Stimulated activated CD4-positive, alpha-beta T cell treated with anti-CD3 and anti-CD28 coated beads, Interleukin-15, amount 100 ng/mL, for 48 hours (primary cell): ENCODE measurements around the gene UBQLN2.
"Not testable (repeated sequence)": the region's sequence is repeated elsewhere in the genome, so short reads cannot be mapped to it uniquely, and the experiment has no call there.

Experiments used
- DNase-seq, 2 donors: peaks; one replicate each; pipeline ENCODE4 v3.0.0-alpha.2; 2020; ENCODE audit warnings: low read depth in 2 of 2

UBQLN2 gene

DNA sequence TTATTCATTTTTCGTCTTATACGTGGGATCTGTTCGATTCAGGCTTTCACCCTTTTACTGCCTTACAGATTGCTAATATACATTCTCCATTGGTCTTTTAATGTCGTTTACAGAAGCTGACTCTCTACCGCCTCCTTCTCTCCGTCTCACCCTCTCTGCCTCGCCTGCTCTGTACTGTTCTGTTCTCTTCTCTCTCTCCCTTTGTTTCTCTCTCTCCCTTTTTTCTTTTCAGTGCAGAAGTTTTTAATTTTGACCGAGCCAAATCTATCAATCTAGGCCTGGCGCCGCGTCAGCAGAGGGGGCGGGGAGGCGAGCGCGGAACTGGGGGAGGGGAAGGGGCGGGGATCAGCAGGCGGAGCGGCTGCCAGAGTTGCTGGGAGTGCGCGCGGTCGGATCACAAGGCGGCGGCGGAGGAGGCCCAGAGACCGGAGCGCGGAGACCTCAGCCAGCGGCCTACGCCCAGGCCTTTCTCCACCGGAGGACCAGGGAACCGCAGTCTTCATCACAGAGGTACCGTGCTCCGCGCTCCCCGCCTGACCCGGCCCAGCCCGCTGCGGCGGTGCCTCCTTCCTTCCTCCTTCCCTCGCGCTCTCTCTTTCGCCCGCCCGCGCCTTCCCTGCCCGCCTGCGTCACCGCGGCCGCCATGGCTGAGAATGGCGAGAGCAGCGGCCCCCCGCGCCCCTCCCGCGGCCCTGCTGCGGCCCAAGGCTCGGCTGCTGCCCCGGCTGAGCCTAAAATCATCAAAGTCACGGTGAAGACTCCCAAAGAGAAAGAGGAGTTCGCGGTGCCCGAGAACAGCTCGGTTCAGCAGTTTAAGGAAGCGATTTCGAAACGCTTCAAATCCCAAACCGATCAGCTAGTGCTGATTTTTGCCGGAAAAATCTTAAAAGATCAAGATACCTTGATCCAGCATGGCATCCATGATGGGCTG lies at the start of gene UBQLN2:
Gene UBQLN2 (plus strand): TSS at position 397 of the 931 bp plus-strand sequence. CDS start 247 bp downstream, at position 644.
- peak; percentile 68 to 76 for DNase-seq

DNA sequence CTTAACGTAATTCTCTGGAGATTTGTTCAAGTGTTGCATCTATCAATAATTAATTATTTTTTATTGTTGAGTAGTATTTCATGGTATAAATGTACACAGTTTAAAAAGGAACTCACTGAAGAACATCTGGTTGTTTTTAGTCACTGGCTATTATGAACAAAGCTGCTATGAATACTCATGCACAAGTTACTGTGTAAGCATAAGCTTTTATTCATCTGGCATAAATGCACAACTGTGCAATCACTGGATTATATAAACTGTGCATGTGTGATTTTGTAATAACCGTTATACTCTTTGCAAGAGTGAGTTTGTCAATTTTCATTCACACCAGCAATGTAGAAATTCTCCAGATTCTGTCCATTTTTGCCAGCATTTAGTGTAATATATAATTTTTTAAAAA lies 43.8 kb upstream of the UBQLN2 start:
- DNase-seq, result no peak

DNA sequence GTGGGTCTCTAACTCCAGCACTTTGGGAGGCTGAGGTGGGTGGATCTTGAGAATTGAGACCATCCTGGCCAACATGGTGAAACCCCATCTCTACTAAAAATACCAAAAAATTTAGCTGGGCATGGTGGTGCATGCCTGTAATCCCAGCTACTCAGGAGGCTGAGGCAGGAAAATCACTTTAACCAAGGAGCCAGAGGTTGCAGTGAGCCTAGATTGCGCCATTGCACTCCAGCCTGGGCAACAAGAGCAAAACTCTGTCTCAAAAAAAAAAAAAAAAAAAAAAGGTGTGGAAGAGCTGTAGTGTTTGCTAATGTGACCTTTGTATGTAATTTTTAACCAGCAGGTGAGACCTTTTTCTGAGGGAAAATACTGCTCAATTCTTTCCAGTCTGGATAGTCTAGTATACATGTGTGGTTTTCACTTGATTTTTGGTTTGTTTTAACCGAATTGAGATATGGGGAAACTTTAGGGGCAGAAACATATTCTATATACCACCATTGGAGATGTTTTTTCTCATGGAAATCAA lies 33.9 kb upstream of the UBQLN2 start:
- DNase-seq, result not testable (repeated sequence)

DNA sequence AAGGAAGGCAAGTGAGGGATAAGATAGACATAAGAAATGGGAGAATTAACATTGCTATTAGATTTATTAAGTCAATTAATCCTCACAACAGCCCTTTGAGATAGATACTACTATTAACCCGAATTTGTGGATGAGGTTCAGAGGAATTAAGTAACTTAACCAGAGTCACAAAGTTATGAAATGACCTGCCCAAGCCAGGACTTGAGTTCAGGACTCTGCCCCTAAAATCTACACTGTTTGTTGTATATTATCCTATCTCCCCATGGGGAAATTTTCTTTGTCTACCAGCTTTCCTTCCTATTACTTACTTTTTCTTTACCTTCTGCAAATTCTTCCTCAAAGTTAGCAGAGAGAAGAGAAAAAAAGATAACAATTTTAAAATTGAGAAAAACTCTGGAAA lies 33.4 kb upstream of the UBQLN2 start:
- DNase-seq, result no peak

DNA sequence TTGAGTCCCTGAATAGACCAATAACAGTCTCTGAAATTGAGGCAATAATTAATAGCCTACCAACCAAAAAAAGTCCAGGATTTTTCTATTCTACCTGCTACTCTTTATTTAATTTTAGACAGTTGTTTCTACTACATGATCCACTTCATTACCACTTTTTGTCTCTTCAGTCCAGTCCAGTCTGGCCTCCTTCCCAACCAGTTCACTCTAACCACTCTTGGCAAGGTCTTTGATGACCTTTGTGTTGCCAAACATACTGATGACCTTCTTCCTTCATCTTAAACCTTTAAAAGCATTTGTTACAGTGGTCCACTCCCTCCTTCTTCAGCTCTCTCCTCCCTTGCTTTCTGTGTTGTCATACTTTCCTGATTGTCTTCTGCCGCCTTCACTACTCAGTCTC lies 12.8 kb upstream of the UBQLN2 start:
- DNase-seq, result no peak

DNA sequence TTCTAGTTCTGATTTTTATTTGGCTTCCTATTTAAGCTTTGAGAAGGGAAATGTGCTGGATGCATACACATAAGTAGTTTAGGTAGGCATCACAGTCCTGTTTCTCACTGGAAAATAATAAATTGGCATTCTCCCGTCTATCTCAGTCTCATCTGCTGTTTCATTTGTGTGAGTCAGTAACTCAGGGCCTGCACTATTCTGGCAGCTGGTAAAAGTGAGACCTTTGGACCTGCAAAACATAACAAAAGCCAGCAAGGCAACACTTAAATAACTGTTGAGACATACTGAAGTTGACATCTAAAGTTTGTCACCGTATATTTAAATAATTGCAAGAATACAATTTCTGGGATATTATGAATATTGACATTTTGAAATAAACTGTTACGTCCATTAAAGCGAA lies 8.6 kb upstream of the UBQLN2 start:
- no peak for DNase-seq

DNA sequence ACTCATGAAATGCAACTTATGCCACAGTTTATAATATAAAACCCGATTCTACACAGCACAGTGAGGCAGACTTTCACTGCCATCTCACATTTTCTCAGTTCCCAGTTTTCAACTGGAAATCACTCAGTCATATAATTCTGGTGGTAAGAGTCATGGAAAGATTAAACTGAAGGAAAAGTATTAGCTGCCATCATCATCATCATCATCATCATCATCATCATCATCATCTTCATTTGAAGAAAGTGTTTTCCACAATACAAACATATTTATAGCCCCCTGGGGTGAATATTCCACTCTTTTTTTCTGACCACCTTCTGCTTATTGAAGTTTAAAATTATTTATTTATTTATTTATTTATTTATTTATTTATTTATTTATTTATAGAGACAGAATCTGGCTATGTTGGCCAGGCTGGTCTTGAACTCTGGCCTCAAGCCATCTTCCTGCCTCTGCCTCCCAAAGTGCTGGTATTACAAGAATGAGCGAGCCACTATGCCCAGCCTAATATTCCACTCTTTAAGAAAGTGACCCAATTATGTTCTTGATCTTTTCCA lies 6.0 kb upstream of the UBQLN2 start:
- no peak for DNase-seq

DNA sequence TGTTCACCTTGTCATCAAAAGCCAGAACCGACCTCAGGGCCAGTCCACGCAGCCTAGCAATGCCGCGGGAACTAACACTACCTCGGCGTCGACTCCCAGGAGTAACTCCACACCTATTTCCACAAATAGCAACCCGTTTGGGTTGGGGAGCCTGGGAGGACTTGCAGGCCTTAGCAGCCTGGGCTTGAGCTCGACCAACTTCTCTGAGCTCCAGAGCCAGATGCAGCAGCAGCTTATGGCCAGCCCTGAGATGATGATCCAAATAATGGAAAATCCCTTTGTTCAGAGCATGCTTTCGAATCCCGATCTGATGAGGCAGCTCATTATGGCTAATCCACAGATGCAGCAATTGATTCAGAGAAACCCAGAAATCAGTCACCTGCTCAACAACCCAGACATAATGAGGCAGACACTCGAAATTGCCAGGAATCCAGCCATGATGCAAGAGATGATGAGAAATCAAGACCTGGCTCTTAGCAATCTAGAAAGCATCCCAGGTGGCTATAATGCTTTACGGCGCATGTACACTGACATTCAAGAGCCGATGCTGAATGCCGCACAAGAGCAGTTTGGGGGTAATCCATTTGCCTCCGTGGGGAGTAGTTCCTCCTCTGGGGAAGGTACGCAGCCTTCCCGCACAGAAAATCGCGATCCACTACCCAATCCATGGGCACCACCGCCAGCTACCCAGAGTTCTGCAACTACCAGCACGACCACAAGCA lies 898 bp downstream of the UBQLN2 start:
- peak; percentile 34 to 35 for DNase-seq

DNA sequence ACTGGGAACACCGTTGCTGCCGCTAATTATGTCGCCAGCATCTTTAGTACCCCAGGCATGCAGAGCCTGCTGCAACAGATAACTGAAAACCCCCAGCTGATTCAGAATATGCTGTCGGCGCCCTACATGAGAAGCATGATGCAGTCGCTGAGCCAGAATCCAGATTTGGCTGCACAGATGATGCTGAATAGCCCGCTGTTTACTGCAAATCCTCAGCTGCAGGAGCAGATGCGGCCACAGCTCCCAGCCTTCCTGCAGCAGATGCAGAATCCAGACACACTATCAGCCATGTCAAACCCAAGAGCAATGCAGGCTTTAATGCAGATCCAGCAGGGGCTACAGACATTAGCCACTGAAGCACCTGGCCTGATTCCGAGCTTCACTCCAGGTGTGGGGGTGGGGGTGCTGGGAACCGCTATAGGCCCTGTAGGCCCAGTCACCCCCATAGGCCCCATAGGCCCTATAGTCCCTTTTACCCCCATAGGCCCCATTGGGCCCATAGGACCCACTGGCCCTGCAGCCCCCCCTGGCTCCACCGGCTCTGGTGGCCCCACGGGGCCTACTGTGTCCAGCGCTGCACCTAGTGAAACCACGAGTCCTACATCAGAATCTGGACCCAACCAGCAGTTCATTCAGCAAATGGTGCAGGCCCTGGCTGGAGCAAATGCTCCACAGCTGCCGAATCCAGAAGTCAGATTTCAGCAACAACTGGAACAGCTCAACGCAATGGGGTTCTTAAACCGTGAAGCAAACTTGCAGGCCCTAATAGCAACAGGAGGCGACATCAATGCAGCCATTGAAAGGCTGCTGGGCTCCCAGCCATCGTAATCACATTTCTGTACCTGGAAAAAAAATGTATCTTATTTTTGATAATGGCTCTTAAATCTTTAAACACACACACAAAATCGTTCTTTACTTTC lies 1.8 kb downstream of the UBQLN2 start:
- no peak for DNase-seq

DNA sequence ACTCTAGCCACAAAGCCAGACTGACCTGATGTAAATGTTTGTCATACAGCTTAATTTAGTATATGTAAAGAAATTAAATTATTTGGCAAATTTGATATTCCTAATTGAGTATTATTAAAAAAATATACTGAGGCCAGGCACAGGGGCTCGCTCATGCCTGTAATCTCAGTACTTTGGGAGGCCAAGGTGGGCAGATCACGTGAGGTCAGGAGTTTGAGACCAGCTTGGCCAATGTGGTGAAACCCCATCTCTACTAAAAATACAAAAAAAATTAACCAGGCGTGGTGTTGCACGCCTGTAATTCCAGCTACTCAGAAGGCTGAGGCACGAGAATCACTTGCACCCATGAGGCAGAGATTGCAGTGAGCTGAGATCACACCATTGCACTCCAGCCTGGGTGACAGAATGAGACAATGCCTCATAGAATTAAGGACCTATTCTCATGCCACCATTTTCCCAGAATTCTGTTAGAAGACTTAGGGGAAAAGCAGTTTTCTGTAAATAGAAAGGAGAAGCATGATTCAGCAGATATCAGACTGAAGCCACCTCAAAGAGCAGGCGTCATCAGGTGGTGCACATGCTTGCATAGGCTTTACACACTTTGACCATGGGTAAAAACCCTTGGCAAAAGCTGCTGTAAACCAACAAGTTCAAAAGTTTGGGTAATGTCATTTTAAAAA lies 6.1 kb downstream of the UBQLN2 start:
- DNase-seq, result no peak

DNA sequence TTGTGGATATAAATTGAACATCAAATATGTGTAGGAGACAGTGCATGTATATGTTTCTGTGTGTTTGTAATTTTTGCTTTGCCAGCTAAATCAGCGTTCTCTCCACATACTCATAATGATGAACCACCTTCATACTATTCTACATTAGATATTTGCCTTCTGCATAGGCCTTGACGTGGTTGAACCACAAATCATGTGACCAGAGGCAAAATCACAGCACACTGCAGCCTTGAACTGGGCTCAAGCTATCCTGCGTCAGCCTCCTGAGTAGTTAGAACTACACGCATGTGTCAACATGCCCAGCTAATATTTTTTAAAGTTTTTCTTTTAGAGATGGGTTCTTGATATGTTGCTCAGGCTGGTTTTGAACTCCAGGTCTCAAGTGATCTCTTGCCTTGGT lies 9.5 kb downstream of the UBQLN2 start:
- DNase-seq, result no peak

DNA sequence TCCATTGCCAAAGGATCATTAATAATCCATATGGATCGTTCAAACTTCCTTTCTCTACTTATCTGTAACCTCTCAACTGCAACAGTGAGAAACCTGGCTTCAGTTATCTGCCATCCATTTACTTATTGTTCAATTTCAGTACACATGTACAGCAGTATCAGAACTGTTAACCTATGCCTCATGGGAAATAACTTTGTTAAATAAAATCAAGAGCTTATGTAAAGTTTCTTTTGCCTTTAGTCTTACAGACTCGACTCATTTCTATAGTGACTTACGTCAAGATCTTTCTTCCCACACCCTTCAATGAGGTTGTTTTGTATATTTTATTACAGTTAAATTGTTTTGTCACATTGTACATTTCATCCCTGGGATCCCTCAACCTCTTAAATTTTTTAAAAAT lies 11.4 kb downstream of the UBQLN2 start:
- DNase-seq, result no peak

DNA sequence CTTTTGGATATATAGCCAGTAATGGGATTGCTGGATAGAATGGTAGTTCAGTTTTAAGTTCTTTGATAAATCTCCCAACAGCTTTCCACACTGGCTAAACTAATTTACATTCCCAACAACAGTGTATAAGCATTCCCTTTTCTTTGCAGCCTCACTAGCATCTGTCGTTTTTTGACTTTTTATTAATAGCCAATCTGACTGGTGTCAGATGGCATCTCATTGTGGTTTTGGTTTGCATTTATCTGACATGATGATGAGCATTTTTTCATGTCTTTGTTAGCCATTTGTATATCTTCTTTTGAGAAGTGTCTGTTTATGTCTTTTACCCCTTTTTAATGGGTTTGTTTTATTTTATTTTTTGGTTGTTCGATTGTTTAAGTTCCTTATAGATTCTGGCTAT lies 13.3 kb downstream of the UBQLN2 start:
- no peak for DNase-seq

DNA sequence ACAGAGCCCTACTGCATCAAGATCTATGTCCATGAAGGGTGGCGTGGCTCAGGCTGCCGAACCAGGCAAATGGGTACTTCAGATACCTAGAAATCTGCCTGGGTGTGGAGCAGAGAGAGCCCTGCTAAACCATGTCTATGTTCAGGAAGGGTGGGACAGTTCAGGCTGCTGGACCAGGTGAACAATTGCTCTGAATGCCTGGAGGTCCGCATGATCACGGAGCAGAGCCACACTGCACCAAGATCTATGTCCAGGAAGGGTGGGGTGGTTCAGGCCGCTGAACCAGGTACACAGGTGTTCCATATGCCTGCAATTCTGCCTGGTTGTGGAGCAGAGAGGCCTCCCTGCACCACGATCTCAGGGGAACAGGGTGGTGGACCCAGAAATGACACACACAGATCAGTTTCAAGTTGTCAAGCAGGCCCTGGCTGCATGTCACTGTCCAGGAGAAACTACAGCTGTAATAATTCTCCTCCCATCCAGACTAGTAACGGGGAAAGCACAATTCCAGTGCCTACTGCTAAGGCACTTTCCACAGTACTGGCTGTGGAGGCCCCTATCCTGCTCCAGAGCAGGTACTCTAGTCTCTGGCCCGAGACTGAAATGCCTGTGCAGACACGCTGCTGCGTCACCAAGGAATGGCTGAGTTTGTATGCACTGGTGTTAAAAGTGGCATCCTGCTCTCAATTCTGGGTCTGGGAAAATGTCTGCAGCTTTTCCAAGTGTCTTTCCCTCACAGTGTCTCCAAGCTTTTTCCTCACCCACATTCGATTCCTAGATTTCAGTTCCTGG lies 25.2 kb downstream of the UBQLN2 start:
- no peak for DNase-seq

DNA sequence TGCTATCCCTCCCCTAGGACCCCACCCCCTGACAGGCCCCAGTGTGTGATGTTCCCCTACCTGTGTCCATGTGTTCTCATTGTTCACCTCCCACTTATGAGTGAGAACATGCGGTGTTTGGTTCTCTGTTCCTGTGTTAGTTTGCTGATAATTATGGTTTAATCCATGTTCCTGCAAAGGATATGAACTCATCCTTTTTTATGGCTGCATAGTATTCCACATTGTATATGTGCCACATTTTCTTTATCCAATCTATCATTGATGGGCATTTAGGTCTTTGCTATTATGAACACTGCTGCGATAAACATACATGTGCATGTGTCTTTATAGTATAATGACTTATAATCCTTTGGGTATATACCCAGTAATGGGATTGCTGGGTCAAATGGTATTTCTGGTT lies 28.4 kb downstream of the UBQLN2 start:
- not testable (repeated sequence) for DNase-seq

DNA sequence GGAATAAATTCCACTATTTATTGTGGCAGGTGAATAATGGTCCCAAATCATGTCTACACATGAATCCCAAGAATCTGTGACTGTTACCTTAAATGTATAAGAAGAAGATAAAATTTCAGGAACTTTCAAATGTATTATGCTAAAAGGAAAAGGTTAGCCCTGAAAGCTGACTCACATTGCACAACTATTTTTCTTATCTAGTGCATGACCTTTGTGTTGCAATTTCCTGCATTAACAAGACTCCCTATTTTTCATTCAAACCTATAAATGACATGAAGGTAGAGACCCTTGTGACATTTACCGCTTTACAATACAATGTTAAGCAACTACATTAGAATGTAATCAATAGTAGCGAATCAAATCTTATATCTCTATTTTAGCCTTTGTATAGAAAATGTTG lies 36.7 kb downstream of the UBQLN2 start:
- DNase-seq, result no peak

DNA sequence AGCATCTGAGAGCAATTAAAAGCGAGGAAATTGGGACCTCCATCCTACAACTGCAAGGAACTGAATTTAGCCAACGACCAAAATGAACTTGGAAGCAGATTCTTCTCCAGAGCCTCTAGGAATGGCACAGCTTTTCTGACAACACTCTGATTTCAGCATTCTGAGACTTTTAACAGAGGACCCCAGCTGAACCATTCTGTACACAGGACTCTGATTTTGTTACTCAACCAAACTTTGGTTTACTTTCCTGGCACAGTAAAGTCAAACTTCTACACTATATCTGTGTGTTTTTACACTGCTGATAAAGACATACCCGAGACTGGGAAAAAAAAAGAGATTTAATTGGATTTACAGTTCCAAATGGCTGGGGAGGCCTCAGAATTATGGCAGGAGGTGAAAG lies 37.6 kb downstream of the UBQLN2 start:
- DNase-seq, result no peak

DNA sequence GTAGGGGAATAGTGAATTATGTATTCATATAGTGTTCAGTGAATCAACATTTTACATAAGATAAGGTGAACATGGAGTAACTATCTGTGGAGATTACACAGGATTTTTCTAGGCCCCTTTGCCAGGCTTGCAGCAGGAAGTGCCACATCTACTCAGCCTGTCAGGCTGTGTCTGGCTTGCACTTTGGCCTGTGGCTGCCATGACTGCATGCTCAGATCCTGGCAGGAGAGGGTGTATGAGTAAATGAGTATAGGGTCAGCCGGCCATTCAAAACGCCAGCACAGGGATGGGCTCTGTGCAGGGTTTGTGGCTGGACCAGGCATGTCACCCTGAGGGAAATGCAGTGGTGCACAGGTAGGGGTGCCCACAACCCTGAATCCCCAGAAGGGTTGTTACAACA lies 51.9 kb downstream of the UBQLN2 start:
- no peak for DNase-seq
